Immature natural killer cell (primary cell): ENCODE data around the gene RGS12. TPM values are rescaled to one million over a fixed set of nuclear protein-coding genes. Genes with fewer than 3 reads are reported as not detected.

Experiments
- DNase-seq, 3 donors: peaks; one replicate each; pipeline ENCODE4 v3.0.0; 2022; ENCODE audit warnings: mixed read lengths in 1 of 3
- H3K27ac Mint-ChIP-seq, 6 donors: one replicate each; pipeline ENCODE4 v1.8.0; 2020; ENCODE audit warnings: mixed read lengths in 6 of 6, mild to moderate bottlenecking in 5 of 6, inconsistent platforms in 4 of 6, moderate library complexity in 3 of 6
- H3K27me3 Mint-ChIP-seq, 3 donors: one replicate each; pipeline ENCODE4 v1.8.0; 2020 to 2021; ENCODE audit warnings: low read depth in 3 of 3, mild to moderate bottlenecking in 3 of 3, mixed read lengths in 3 of 3, moderate library complexity in 3 of 3, inconsistent platforms in 1 of 3
- H3K36me3 Mint-ChIP-seq, 3 donors: one replicate each; pipeline ENCODE4 v1.8.0; 2020; ENCODE audit warnings: mixed read lengths in 3 of 3, inconsistent platforms in 2 of 3, mild to moderate bottlenecking in 2 of 3
- H3K4me1 Mint-ChIP-seq, 2 donors: one replicate each; pipeline ENCODE4 v1.8.0; 2020; ENCODE audit warnings: inconsistent platforms in 2 of 2, mild to moderate bottlenecking in 2 of 2, mixed read lengths in 2 of 2, moderate library complexity in 1 of 2
- H3K4me3 Mint-ChIP-seq, 5 donors: one replicate each; pipeline ENCODE4 v1.8.0; 2020; ENCODE audit warnings: mild to moderate bottlenecking in 5 of 5, mixed read lengths in 5 of 5, inconsistent platforms in 3 of 5, moderate library complexity in 3 of 5
- H3K9me3 Mint-ChIP-seq, 6 donors: one replicate each; pipeline ENCODE4 v1.8.0; 2020; ENCODE audit warnings: mild to moderate bottlenecking in 6 of 6, mixed read lengths in 6 of 6, inconsistent platforms in 4 of 6, moderate library complexity in 3 of 6
- polyA plus RNA-seq, 3 donors: library from polyadenylated mRNA; unstranded; fragments of 300-500 nt; fragmentation: Illumina TruSeq; gene quantifications; one replicate each; pipeline ENCODE4 v1.2.3, GENCODE V29; 2021

RGS12 gene
- polyA plus RNA-seq, 3 donors from 2014 or later, result 2.5 to 2.7 TPM; not detected in 1

DNA sequence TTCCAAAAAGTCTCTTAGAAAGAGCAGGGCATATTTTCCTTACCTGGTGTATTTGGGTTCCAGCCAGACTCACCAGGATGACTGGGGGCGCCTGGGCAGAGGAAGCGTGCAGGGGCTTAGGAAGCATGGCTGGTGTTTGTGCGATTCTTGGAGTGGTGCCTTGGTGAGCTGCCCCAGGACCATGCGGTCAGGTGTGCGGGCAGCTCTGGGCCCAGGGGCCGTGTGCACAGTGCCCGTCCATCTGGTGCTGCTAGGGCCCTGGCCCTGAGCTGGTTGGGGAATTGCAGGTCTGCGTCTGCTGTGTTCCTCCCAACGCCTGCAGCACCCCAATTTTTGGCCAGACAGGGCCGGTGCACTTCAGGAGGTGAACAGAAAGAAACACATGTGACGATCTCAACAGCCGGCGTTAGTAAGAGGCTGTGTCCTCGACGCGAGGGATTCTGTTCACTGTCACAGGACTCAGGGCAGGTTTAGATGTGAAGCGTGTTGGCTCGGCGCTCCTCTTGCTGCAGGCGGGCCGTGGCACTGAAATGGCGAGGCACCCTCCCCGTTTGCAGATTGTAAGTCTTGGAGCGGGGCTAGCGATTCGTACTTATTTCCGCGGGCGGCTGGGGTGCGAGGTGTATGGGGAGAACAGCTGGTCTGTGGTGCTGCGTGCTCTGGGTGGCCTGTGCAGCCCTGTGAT is 15.2 kb downstream of the RGS12 start:
- peaks cover 13 to 22% of the 10 kb centered on the region in 2 donors for H3K4me1 Mint-ChIP-seq
- H3K27me3 Mint-ChIP-seq, result peaks cover 0 to 9% (median under 1%) of the 10 kb centered on the region in 3 donors
- H3K27ac Mint-ChIP-seq, result no peak overlapping the region
- H3K9me3 Mint-ChIP-seq, result peaks cover 0 to 2% (median 0%) of the 10 kb centered on the region in 6 donors
- no peaks in the 10 kb centered on the region for H3K36me3 Mint-ChIP-seq
- no peak for DNase-seq
- no peak overlapping the region for H3K4me3 Mint-ChIP-seq

DNA sequence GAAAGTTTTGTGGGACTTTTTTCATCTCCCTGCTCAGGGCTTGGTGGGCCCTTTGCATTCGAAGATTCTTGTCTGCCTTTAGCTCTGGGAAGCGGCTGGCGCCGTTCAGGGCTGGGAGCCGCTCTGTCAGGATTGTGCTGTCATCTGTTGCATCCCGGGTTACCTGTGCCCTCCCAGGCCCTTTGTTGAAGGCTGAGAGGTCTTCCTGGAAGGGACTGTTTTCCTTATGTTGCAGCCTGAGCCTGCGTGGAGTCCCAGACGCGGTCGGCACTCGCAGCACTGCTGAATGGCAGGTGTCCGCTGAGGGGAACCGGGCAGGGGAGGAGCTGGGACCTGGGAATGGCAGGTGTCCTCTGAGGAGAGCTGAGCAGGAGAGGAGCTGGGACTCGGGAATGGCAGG is 15.9 kb downstream of the RGS12 start:
- Mint-ChIP-seq H3K4me1 (peaks cover 7 to 15% of the 10 kb centered on the region in 2 donors), H3K27ac (no peak overlapping the region), H3K36me3 (no peaks in the 10 kb centered on the region), H3K9me3 (peaks cover 0 to 2% (median 0%) of the 10 kb centered on the region in 6 donors), H3K4me3 (no peak overlapping the region), H3K27me3 (peaks cover 0 to 7% (median 3%) of the 10 kb centered on the region in 3 donors)
- no peak for DNase-seq

GRCh38 chr4:3310301-3311094 is 17.7 kb downstream of the RGS12 start:
- H3K4me3 Mint-ChIP-seq, result no peak overlapping the region
- peaks cover 0 to 2% (median 0%) of the 10 kb centered on the region in 6 donors for H3K9me3 Mint-ChIP-seq
- no peak overlapping the region for H3K27ac Mint-ChIP-seq
- DNase-seq, result no peak
- H3K27me3 Mint-ChIP-seq, result peaks cover 0 to 6% (median 3%) of the 10 kb centered on the region in 3 donors
- peaks cover 4 to 6% of the 10 kb centered on the region in 2 donors for H3K4me1 Mint-ChIP-seq
- no peaks in the 10 kb centered on the region for H3K36me3 Mint-ChIP-seq

DNA sequence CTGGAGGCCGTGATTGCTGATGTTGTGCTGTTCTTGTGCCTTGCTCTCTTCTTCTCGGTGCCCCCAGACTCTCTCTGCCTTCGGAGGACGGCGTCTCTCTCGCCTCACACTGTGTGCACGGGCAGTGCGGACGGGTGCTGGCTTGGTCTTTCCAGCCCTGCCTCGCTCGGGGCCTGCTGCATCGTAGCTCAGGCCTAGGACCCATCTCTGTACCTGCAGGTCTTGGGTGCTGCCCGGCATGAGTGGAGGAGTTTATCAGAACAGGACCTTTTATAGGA is 18.2 kb downstream of the RGS12 start:
- no peak for DNase-seq
- H3K27ac Mint-ChIP-seq, result no peak overlapping the region

DNA sequence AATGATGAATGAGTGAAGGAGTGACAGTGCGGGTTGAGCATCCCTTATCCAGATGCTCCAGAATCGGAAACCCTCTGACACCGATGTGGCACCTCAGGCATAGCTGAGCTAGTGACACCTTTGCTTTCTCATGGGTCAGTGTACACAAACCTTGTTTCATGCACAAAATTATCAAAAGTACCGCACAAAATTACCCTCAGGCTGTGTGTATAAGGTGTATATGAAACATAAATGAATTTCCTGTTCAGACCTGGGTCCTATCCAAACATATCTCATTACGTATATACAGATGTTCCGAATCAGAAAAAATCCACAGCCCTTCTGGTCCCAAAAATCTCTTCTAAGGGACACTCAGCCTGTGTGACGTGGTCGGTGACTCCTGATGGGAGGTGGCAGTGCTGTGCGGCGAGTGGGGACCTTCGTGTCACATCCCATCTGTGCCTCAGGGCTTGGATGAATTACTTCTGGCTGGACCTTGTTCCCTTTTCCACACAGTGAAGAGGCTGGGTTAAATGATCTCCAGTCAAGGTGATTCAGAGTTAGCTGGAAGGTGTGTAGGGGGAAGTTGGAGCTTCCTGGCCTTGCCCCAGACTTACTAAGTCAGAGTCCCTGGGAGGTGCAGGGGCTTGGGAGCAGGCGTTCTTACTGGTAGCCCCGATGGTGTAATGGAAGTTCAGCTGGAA is 18.8 kb downstream of the RGS12 start:
- Mint-ChIP-seq H3K4me3 (no peak overlapping the region), H3K9me3 (peaks cover 0 to 2% (median 0%) of the 10 kb centered on the region in 6 donors), H3K4me1 (no peaks in the 10 kb centered on the region), H3K27ac (peak overlapping the region in 1 of 6 donors; percentile 24), H3K27me3 (peaks cover 0 to 6% (median 3%) of the 10 kb centered on the region in 3 donors), H3K36me3 (peaks cover 0 to 3% (median 0%) of the 10 kb centered on the region in 3 donors)
- DNase-seq, result no peak

More for the DNA sequence above, 18.2 kb downstream of the RGS12 start:
- no peak overlapping the region for H3K4me3 Mint-ChIP-seq
- no peaks in the 10 kb centered on the region for H3K36me3 Mint-ChIP-seq
- peaks cover 0 to 6% (median 3%) of the 10 kb centered on the region in 3 donors for H3K27me3 Mint-ChIP-seq
- H3K4me1 Mint-ChIP-seq, result peaks cover under 1% of the 10 kb centered on the region in 2 donors
- H3K9me3 Mint-ChIP-seq, result peaks cover 0 to 2% (median 0%) of the 10 kb centered on the region in 6 donors

DNA sequence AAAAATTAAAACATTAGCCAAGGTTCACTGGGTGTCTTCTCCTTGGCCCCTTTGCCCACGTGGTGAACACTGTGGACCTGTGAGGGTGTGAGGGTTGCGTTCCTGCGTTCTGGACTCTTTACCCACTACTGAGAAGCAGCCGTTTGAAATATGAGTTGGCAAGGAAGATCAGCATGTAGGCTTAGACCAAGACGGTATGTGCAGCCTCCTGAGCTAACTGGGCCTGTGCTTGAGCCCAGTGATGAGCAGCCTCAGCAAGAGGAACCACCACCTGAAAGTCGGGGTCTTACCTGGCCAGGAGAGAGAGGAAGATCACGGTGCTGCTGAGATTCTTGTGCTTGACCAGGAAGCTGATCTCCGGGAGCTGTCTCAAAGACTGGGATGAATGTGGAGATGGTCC is 19.5 kb downstream of the RGS12 start:
- H3K27ac Mint-ChIP-seq, result peak overlapping the region in 1 of 6 donors; percentile 55
- peaks cover 0 to 6% (median 3%) of the 10 kb centered on the region in 3 donors for H3K27me3 Mint-ChIP-seq
- no peak overlapping the region for H3K4me3 Mint-ChIP-seq
- DNase-seq, result no peak
- H3K4me1 Mint-ChIP-seq, result no peaks in the 10 kb centered on the region
- H3K9me3 Mint-ChIP-seq, result no peaks in the 10 kb centered on the region
- peaks cover 0 to 3% (median 0%) of the 10 kb centered on the region in 3 donors for H3K36me3 Mint-ChIP-seq

GRCh38 chr4:3313139-3313538 is 20.3 kb downstream of the RGS12 start:
- H3K27me3 Mint-ChIP-seq, result peaks cover 0 to 6% (median 3%) of the 10 kb centered on the region in 3 donors
- no peak overlapping the region for H3K4me3 Mint-ChIP-seq
- H3K9me3 Mint-ChIP-seq, result no peaks in the 10 kb centered on the region
- no peak overlapping the region for H3K27ac Mint-ChIP-seq
- no peak for DNase-seq
- peaks cover 0 to 3% (median 0%) of the 10 kb centered on the region in 3 donors for H3K36me3 Mint-ChIP-seq
- no peaks in the 10 kb centered on the region for H3K4me1 Mint-ChIP-seq

DNA sequence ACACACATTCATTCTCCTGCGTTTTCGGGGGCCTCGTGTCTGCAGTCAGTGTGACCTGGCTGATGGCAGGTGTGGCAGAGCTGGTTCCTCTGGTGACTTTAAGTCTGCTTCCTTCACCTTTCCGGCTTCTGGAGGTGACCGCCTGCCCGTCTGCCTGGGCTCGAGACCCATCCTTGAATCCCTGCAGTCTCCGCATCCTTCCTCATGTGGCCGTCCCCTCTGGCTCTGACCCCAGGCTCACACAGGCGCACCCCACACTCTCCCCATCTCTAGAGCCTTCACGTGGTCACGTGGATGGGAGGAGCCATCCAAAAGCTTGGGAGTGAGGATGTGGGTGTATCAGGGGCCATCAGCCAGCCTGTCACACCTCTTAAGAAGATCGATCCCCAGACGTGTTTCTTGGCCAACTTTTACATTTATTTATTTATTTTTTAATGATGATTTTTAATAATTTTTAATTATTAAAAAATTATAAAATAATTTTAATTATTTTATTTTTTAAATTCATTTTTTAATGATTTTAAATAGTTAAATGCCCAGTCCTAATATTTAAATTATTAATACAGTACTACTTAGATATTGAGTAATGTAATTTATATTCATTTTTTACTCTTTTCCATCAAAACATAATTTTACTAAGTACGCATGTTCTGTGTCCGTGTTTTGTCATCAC is 20.9 kb downstream of the RGS12 start:
- H3K36me3 Mint-ChIP-seq, result peaks cover 0 to 3% (median 0%) of the 10 kb centered on the region in 3 donors
- H3K4me1 Mint-ChIP-seq, result no peaks in the 10 kb centered on the region
- H3K27ac Mint-ChIP-seq, result peak overlapping the region in 1 of 6 donors; percentile 35
- H3K27me3 Mint-ChIP-seq, result peaks cover 0 to 3% (median 2%) of the 10 kb centered on the region in 3 donors
- DNase-seq, result no peak
- H3K9me3 Mint-ChIP-seq, result no peaks in the 10 kb centered on the region
- H3K4me3 Mint-ChIP-seq, result no peak overlapping the region

- peaks cover 0 to 3% (median 0%) of the 10 kb centered on the region in 3 donors for H3K36me3 Mint-ChIP-seq
- DNase-seq, result no peak
- no peak overlapping the region for H3K27ac Mint-ChIP-seq
- H3K9me3 Mint-ChIP-seq, result no peaks in the 10 kb centered on the region
- peaks cover 0 to 3% (median 2%) of the 10 kb centered on the region in 3 donors for H3K27me3 Mint-ChIP-seq
- no peak overlapping the region for H3K4me3 Mint-ChIP-seq
- H3K4me1 Mint-ChIP-seq, result no peaks in the 10 kb centered on the region
These were observed 22.0 kb downstream of the RGS12 start for GRCh38 chr4:3314706-3315260.

DNA sequence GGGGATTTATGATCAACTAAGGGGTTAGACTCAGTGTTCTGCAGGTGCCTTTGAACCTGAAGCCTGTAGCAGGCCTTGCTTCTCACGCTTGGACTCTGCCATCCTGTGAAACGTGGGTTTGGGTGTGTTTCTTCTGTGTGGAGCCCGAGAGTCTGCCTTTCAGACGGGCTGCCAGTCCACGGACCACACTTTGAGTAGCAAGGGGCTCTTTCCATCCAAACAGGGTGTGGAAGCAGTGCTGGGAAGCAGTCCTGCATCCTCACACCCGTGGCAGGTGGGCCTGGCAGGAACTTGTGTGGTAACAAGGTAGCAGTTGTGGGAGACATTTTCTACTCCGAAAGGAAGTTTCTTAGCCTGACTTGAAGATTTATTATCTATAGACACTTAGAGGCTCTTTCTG is 22.7 kb downstream of the RGS12 start:
- Mint-ChIP-seq H3K27me3 (peaks cover 0 to 3% (median under 1%) of the 10 kb centered on the region in 3 donors), H3K27ac (no peak overlapping the region), H3K9me3 (no peaks in the 10 kb centered on the region), H3K4me1 (no peaks in the 10 kb centered on the region), H3K36me3 (peaks cover 0 to 3% (median 0%) of the 10 kb centered on the region in 3 donors), H3K4me3 (no peak overlapping the region)
- DNase-seq, result no peak

DNA sequence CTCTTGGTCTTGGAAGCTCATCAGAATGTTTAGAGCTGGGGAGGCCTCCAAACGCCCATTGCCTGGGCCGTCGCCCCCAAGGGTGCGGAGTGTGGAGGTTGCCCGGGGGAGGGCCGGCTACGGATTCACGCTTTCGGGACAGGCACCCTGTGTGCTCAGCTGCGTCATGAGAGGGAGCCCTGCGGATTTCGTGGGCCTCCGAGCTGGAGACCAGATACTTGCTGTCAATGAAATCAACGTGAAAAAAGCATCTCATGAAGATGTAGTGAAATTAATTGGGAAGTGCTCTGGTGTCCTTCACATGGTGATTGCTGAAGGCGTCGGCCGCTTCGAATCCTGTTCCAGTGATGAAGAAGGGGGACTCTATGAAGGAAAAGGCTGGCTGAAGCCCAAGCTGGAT is 23.3 kb downstream of the RGS12 start:
- Mint-ChIP-seq H3K4me1 (no peaks in the 10 kb centered on the region), H3K27me3 (peaks cover 0 to 3% (median 0%) of the 10 kb centered on the region in 3 donors), H3K4me3 (no peak overlapping the region), H3K9me3 (no peaks in the 10 kb centered on the region), H3K27ac (no peak overlapping the region), H3K36me3 (peaks cover 0 to 3% (median 0%) of the 10 kb centered on the region in 3 donors)
- no peak for DNase-seq

DNA sequence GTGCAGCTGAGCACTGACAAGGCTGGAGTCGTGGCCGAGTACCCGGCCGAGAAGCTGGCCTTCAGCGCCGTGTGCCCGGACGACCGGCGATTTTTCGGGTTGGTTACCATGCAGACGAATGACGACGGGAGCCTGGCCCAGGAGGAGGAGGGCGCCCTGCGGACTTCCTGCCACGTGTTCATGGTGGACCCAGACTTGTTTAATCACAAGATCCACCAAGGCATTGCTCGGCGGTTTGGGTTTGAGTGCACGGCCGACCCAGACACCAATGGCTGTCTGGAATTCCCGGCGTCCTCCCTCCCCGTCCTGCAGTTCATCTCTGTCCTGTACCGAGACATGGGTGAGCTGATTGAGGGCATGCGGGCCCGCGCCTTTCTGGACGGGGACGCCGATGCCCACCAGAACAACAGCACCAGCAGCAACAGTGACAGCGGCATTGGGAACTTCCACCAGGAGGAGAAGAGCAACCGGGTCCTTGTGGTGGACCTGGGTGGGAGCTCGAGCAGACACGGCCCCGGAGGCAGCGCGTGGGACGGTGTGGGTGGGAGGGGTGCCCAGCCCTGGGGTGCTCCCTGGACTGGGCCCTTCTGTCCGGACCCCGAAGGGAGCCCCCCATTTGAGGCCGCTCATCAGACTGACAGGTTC is 24.3 kb downstream of the RGS12 start:
- H3K4me3 Mint-ChIP-seq, result no peak overlapping the region
- H3K9me3 Mint-ChIP-seq, result no peaks in the 10 kb centered on the region

More for the DNA sequence above, 24.3 kb downstream of the RGS12 start:
- Mint-ChIP-seq H3K4me1 (no peaks in the 10 kb centered on the region), H3K36me3 (peaks cover 0 to 3% (median 2%) of the 10 kb centered on the region in 3 donors), H3K27ac (no peak overlapping the region), H3K27me3 (peaks cover 0 to 3% (median 0%) of the 10 kb centered on the region in 3 donors)
- DNase-seq, result no peak
